Myocyte (in vitro differentiated cells): Measurements from ENCODE around the gene SYMPK. TPM values are rescaled to one million over a fixed set of nuclear protein-coding genes. Genes with fewer than 3 reads are reported as not detected.
"Not testable (repeated sequence)": the region's sequence is repeated elsewhere in the genome, so short reads cannot be mapped to it uniquely, and the experiment has no call there.

Experiments used
- DNase-seq: peaks from one replicate; pipeline ENCODE4 v3.0.0-alpha.2; 2012; ENCODE audit warnings: low read depth
- polyA plus RNA-seq: library from polyadenylated mRNA; unstranded; fragments of >200 nt; gene quantifications from one replicate; pipeline ENCODE4 v1.2.1, GENCODE V29; 2012; ENCODE audit warnings: missing spikeins
- total RNA-seq: library from RNA; depleted of rRNA; stranded (reverse); fragments of >200 nt; gene quantifications from 2 replicates; pipeline ENCODE4 v1.2.3, GENCODE V29; 2014

SYMPK gene
- 39.8 and 40.5 TPM in 2 replicates for total RNA-seq
- polyA plus RNA-seq: 61.4 TPM

- DNase-seq: peak; percentile 99
These were observed at the start of gene SYMPK for GRCh38 chr19:45862564-45863334. Gene SYMPK, minus strand, starts transcription at chr19:45863147. Its CDS starts 8,652 bp downstream, at chr19:45854495.

GRCh38 chr19:45911291-45911690 lies 48.3 kb upstream of the SYMPK start:
- DNase-seq: no peak

- peak; percentile 30 for DNase-seq
These were observed 46.0 kb upstream of the SYMPK start for GRCh38 chr19:45908956-45909355.

- no peak for DNase-seq
These were observed 43.3 kb upstream of the SYMPK start for GRCh38 chr19:45906221-45906620.

- no peak for DNase-seq
These were observed 42.1 kb upstream of the SYMPK start for GRCh38 chr19:45905011-45905410.

GRCh38 chr19:45902651-45903625 lies 40.0 kb upstream of the SYMPK start:
- DNase-seq: peak; percentile 98

- peak; percentile 14 for DNase-seq
These were observed 39.1 kb upstream of the SYMPK start, which contains the start of gene MYPOP for GRCh38 chr19:45901912-45902650. Gene MYPOP, minus strand, starts transcription at chr19:45902613. Its CDS starts 840 bp downstream, at chr19:45901773.

GRCh38 chr19:45901432-45901911 lies 38.5 kb upstream of the SYMPK start:
- no peak for DNase-seq

GRCh38 chr19:45900738-45901431 lies 37.9 kb upstream of the SYMPK start:
- no peak for DNase-seq

- DNase-seq: no peak
These were observed 37.1 kb upstream of the SYMPK start for GRCh38 chr19:45899919-45900589.

GRCh38 chr19:45899253-45899652 lies 36.3 kb upstream of the SYMPK start:
- no peak for DNase-seq

- no peak for DNase-seq
These were observed 34.4 kb upstream of the SYMPK start for GRCh38 chr19:45897261-45897812.

GRCh38 chr19:45895983-45896599 lies 33.1 kb upstream of the SYMPK start:
- DNase-seq: not testable (repeated sequence)

GRCh38 chr19:45895519-45895972 lies 32.6 kb upstream of the SYMPK start:
- no peak for DNase-seq

- DNase-seq: no peak
These were observed 27.9 kb upstream of the SYMPK start for GRCh38 chr19:45890877-45891276.

GRCh38 chr19:45889210-45889885 lies 26.4 kb upstream of the SYMPK start:
- DNase-seq: no peak

- DNase-seq: no peak
These were observed 24.3 kb upstream of the SYMPK start for GRCh38 chr19:45887200-45887710.
